SK-N-SH treated with all-trans-retinoic acid at 6 μM for 48 hours (cell line): ENCODE results near the gene MRGPRE.

ENCODE experiments used
- ARNTL ChIP-seq: fragments of 450-650 bp; formaldehyde crosslinking; IDR thresholded peaks from 2 replicates; pipeline ENCODE4 v1.5.0; 2020; ENCODE audit warnings: low read depth, mild to moderate bottlenecking, moderate library complexity, borderline replicate concordance
- BACH2 ChIP-seq: fragments of 250-450 bp; sonication (Bioruptor Pico); IDR thresholded peaks from 2 replicates; pipeline ENCODE4 v1.9.0; 2021; ENCODE audit warnings: mild to moderate bottlenecking, borderline replicate concordance
- CSDC2 ChIP-seq: fragments of 250-450 bp; sonication (Bioruptor Pico); IDR thresholded peaks from 2 replicates; pipeline ENCODE4 v1.5.0; 2020; ENCODE audit warnings: mild to moderate bottlenecking, moderate library complexity
- PATZ1 ChIP-seq: fragments of 250-450 bp; sonication (Bioruptor Pico); IDR thresholded peaks from 2 replicates; pipeline ENCODE4 v1.8.0; 2020; ENCODE audit warnings: mild to moderate bottlenecking, moderate library complexity, borderline replicate concordance
- PPARA ChIP-seq: fragments of 250-450 bp; sonication (Bioruptor Pico); IDR thresholded peaks from 2 replicates; pipeline ENCODE4 v1.5.0; 2020; ENCODE audit warnings: mild to moderate bottlenecking, borderline replicate concordance
- SNAI2 ChIP-seq: fragments of 250-450 bp; sonication (Bioruptor Pico); IDR thresholded peaks from 2 replicates; pipeline ENCODE4 v1.5.0; 2020; ENCODE audit warnings: mild to moderate bottlenecking, moderate library complexity
- TCF4 ChIP-seq: fragments of 250-450 bp; sonication (Bioruptor Pico); IDR thresholded peaks from 2 replicates; pipeline ENCODE4 v1.8.0; 2021; ENCODE audit warnings: mild to moderate bottlenecking, moderate library complexity, borderline replicate concordance
- ZFP3 ChIP-seq: fragments of 250-450 bp; sonication (Bioruptor Pico); IDR thresholded peaks from 2 replicates; pipeline ENCODE4 v1.5.0; 2020; ENCODE audit warnings: mild to moderate bottlenecking, moderate library complexity
- ZFP30 ChIP-seq: fragments of 450-650 bp; formaldehyde crosslinking; IDR thresholded peaks from 2 replicates; pipeline ENCODE4 v1.5.0; 2022; ENCODE audit warnings: mild to moderate bottlenecking, moderate library complexity
- ZNF565 ChIP-seq: fragments of 450-650 bp; formaldehyde crosslinking; conservative IDR thresholded peaks from 2 replicates; pipeline ENCODE4 v1.5.0; 2020; ENCODE audit warnings: low read depth, mild to moderate bottlenecking, moderate library complexity
- ZNF70 ChIP-seq: fragments of 450-650 bp; formaldehyde crosslinking; IDR thresholded peaks from 2 replicates; pipeline ENCODE4 v1.5.0; 2020; ENCODE audit warnings: mild to moderate bottlenecking, moderate library complexity

GRCh38 chr11:3197044-3197695 is 35.0 kb downstream of the MRGPRE start:
- TF ChIP-seq ZNF565 (CRISPR knock-in tag) (no peak), BACH2 (no peak), PATZ1 (no peak), ZFP3 (CRISPR knock-in tag) (no peak), ZNF70 (CRISPR knock-in tag) (no peak), ARNTL (no peak), SNAI2 (CRISPR knock-in tag) (no peak), ZFP30 (CRISPR knock-in tag) (no peak), CSDC2 (CRISPR knock-in tag) (no peak), PPARA (CRISPR knock-in tag) (no peak), TCF4 (no peak)
